Transverse colon (tissue), 4 donors: ENCODE measurements around the gene FOXP4.

ENCODE experiments used
- EP300 ChIP-seq: sonication (generic); formaldehyde crosslinking; IDR thresholded peaks from one replicate; pipeline ENCODE4 v1.6.1; 2017; ENCODE audit warnings: antibody characterized with exemption, low read depth
- POLR2A ChIP-seq: fragments of 450-650 bp; IDR thresholded peaks from one replicate; pipeline ENCODE4 v1.6.1; 2016; ENCODE audit warnings: antibody characterized with exemption, mild to moderate bottlenecking, moderate library complexity
- POLR2AphosphoS5 ChIP-seq, 3 donors: sonication (generic); formaldehyde crosslinking; IDR thresholded peaks; one replicate each; pipeline ENCODE4 v1.6.1; 2016; ENCODE audit warnings: antibody characterized with exemption in 3 of 3
- TF ChIP-seq, protein P1 (sequence below), 5 experiments: fragments of 200-600 bp in 3 of 5; fragments of 450-650 bp in 2 of 5; sonication (generic) in 3 of 5; IDR thresholded peaks; 1 replicate in 2 of 5; 2 replicates in 3 of 5; pipeline ENCODE4 v1.5.1; 2016 to 2017; ENCODE audit warnings: antibody characterized with exemption in 5 of 5, inconsistent platforms in 3 of 5, mild to moderate bottlenecking in 2 of 5, moderate library complexity in 1 of 5

DNA sequence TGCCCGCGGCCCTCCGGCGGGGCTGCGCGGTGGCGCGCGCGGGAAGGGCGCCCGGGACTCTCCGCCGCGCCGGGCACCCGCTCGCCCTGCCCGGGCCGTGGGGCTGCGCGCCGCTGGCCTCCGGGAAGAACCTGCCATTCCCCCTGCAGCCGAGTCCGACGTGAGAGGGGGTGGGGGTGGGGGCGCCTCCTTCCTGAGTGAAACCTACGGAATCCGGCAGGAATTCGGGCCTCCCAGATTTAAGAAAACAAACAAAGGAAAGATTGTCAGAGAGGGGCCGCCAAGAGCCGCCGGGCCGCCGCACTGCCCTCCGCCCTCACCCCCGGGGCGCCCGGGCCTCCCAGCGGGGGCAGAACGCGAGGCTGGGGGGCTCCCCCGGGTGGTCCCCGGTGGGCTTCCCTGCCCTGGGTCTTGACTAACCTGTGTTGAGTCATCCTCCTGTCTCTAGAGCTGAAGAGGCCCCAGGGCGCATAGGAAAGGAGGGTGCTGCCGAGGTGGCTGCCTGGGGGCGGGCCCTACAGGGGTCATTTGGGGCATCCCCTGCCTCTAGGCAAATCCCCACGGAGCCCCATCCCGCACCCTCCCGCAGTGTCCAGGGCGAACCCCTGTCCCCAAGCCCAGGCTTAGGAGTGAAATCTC lies 42.2 kb upstream of the FOXP4 start:
- TF ChIP-seq POLR2AphosphoS5 (IDR thresholded peaks at IDR 0.05) = no peak
- TF ChIP-seq POLR2A = no peak
- TF ChIP-seq, protein P1, sequence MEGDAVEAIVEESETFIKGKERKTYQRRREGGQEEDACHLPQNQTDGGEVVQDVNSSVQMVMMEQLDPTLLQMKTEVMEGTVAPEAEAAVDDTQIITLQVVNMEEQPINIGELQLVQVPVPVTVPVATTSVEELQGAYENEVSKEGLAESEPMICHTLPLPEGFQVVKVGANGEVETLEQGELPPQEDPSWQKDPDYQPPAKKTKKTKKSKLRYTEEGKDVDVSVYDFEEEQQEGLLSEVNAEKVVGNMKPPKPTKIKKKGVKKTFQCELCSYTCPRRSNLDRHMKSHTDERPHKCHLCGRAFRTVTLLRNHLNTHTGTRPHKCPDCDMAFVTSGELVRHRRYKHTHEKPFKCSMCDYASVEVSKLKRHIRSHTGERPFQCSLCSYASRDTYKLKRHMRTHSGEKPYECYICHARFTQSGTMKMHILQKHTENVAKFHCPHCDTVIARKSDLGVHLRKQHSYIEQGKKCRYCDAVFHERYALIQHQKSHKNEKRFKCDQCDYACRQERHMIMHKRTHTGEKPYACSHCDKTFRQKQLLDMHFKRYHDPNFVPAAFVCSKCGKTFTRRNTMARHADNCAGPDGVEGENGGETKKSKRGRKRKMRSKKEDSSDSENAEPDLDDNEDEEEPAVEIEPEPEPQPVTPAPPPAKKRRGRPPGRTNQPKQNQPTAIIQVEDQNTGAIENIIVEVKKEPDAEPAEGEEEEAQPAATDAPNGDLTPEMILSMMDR (IDR thresholded peaks at IDR 0.05) = no peak
- TF ChIP-seq EP300 = no peak
